HG03066 (cell line): ENCODE data around the gene AUTS2.

Experiments
- ATAC-seq: cut with Tn5 transposase; IDR thresholded peaks from one replicate; pipeline ENCODE4 v1.9.1; 2021; ENCODE audit warnings: low read depth; ENCODE audit not compliant: unreplicated experiment

Gene AUTS2

GRCh38 chr7:70189776-70190175 lies 591.5 kb downstream of the AUTS2 start:
- no peak for ATAC-seq

GRCh38 chr7:70190281-70190680 lies 592.0 kb downstream of the AUTS2 start:
- no peak for ATAC-seq

- no peak for ATAC-seq
Measured at GRCh38 chr7:70193514-70193913, 595.2 kb downstream of the AUTS2 start.

- no peak for ATAC-seq
Measured at GRCh38 chr7:70208236-70209063, 610.2 kb downstream of the AUTS2 start.

- ATAC-seq: no peak
Measured at GRCh38 chr7:70210200-70210935, 612.1 kb downstream of the AUTS2 start.

- no peak for ATAC-seq
Measured at GRCh38 chr7:70210936-70211310, 612.6 kb downstream of the AUTS2 start.

GRCh38 chr7:70212281-70212680 lies 614.0 kb downstream of the AUTS2 start:
- ATAC-seq: no peak

GRCh38 chr7:70214071-70214470 lies 615.8 kb downstream of the AUTS2 start:
- ATAC-seq: no peak

GRCh38 chr7:70215491-70215890 lies 617.2 kb downstream of the AUTS2 start:
- no peak for ATAC-seq

GRCh38 chr7:70217571-70217970 lies 619.3 kb downstream of the AUTS2 start:
- ATAC-seq: no peak

- no peak for ATAC-seq
Measured at GRCh38 chr7:70218006-70218405, 619.7 kb downstream of the AUTS2 start.

- no peak for ATAC-seq
Measured at GRCh38 chr7:70219061-70219460, 620.8 kb downstream of the AUTS2 start.

GRCh38 chr7:70229242-70229641 lies 631.0 kb downstream of the AUTS2 start:
- no peak for ATAC-seq

- ATAC-seq: no peak
Measured at GRCh38 chr7:70230761-70231160, 632.5 kb downstream of the AUTS2 start.

GRCh38 chr7:70233776-70234175 lies 635.5 kb downstream of the AUTS2 start:
- ATAC-seq: no peak

- no peak for ATAC-seq
Measured at GRCh38 chr7:70237256-70237655, 639.0 kb downstream of the AUTS2 start.

GRCh38 chr7:70237831-70238575 lies 639.7 kb downstream of the AUTS2 start:
- ATAC-seq: peak; percentile 100

- ATAC-seq: no peak
Measured at GRCh38 chr7:70239918-70240317, 641.6 kb downstream of the AUTS2 start.

- no peak for ATAC-seq
Measured at GRCh38 chr7:70240873-70241272, 642.6 kb downstream of the AUTS2 start.

GRCh38 chr7:70241536-70242175 lies 643.4 kb downstream of the AUTS2 start:
- no peak for ATAC-seq

- no peak for ATAC-seq
Measured at GRCh38 chr7:70242826-70243225, 644.6 kb downstream of the AUTS2 start.
